ENCODE measurements around the gene PLA1A.

Gene PLA1A

DNA sequence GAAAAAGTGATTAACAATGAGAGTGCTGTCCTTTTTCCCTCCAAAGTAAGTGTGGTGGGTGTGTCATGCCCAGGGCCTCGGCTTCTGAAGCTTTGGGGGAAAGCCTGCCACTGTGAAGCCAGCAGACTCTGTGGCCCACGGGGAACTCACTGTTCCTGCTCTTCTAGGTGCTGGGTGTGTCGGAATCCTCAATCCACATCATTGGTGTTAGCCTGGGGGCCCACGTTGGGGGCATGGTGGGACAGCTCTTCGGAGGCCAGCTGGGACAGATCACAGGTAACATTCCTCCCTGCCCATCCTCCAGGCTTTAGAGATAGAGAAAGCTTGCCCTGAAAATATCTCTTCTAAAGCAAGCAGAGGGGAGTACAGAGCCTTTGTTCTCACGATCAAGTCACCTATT, 11.6 kb downstream of the PLA1A start:
- DNase-seq = no peak

DNA sequence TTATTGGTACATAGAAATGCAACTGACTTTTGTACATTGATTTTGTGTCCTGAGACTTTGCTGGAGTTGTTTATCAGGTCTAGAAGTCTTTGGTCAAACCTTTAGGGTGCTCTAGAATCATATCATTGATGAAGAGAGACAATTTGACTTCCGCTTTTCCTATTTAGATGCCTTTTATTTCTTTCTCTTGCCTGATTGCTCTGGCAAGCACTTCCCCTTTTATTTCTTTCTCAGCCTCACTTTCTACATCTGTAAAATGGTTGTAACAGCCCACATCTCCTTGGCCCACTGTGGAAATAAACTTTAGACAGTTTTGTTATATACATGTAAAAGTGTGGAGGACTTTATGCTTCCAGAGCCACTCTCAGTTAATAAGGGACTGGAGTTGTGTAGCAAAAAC, 14.0 kb downstream of the PLA1A start:
- no peak for DNase-seq

DNA sequence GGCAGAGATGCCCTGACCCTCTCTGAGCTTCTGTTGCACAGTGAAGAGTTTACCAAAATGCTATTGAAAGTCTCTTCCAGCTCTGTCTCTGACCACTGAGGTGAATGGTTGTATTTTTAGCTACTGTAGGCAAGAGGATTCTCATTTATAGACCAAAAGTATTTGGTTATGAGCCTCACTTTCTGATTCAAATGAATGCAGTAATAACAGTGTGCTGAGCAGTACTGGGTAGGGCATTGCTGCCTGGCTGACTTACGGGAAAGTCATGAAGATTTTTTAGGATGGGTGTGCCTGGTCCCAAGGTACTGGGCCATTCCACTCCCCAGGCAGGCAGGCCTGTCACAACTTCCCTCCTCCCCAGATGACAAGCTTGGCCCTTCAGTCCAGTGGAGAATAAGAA, 15.5 kb downstream of the PLA1A start:
- no peak for DNase-seq

DNA sequence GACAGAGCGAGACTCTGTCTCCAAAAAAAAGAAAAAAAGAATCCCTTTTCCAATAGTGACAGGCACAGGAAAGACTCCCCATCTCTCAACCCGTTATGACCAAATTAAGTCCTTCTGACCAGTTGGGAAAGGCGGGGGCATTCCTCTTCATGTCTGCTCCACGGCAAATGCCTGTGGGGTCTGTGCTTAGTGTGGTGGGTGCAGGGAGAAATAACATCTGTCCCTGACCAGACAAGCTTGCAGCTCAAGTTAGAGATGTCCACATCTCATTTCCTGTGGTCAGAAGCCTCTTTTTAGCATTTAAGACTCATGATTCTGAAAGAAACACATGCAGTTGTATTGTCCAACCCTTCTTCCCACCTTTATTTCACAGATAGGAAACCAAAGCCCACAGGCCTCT, 16.2 kb downstream of the PLA1A start:
- no peak for DNase-seq

DNA sequence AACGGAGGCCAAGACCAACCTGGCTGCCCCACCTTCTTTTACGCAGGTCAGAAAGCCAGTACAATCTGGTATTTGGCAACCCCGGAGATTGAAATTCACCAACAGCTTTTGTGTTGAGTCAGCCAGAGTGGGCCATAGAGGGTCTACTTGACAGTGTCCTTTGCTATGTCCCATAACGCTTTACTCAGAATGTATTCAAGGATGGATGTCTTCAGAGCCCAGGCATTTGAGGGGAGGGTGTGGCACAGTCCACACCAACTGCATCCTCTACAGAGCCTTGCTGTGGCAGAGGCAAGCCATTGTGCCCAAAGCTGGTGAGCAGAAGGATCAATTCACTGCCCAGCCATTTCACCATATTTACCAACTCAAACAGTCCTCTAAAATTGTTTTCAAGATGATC, 18.4 kb downstream of the PLA1A start:
- no peak for DNase-seq

DNA sequence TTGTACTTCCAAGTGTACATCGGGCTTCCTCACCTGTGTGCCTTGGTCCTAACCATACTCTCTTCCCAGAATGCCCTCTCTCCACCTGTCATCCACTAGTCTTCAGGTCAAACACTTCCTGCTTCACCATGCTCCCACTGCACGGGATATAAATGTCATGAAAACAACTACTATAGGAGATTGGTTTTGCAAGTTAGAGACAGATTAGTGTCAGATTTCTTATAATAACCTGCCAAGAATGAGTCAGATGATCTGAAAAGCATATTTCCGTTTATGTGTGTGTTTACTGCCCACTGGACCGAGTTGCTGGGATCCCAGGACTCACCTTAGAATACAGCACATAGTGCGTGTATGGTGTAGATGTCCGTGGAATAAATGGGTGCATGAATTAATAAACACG, 21.4 kb downstream of the PLA1A start:
- DNase-seq = no peak

DNA sequence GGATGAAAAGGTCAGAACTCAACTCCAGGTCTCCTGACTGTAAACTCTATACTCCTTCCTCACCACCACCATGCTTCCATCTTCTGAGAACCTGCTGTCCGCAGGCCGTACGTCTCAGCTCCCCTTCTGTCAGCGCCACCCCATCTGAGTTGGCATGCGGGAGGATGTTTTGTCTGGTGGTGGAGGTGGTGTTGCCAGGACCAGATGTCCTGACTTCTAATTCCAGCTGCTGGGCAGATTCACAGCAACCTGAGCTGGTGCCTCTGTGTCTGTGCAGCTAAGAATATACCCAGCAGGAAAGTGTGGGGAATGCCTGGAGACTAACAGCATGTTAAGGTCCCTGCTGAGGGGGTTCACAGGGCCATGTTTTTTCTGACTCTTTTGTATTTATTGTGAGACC, 23.2 kb downstream of the PLA1A start:
- no peak for DNase-seq

DNA sequence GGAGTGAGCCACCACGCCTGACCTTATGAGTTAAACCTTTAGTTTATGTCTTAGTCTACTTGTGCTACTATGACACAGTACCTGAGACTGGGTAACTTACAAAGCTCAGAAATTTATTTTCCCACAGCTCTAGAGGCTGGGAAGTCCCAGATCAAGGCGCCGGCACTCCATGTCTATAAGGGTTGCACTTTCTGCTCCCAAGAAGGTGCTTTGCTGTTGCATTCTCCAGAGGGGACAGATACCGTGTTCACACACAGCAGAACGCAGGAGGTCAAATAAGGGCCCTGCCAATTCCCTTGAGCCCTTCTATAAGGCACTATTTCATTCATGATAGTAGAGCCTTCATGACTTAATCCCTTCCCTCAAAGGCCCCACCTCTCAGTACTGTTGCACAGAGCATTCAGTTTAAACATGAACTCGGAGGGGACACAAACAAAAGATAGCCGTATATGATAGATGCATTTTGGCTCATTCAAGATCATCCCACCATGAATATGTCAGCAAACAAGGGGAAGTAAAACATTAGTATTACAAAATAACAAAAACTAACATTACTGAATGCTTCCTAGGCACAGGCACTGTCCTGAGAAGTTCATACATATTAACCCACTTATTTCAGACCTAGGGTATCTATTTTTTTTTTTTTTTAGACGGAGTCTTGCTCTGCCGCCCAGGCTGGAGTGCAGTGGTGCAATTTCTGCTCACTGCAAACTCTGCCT, 26.5 kb downstream of the PLA1A start:
- DNase-seq = no peak

DNA sequence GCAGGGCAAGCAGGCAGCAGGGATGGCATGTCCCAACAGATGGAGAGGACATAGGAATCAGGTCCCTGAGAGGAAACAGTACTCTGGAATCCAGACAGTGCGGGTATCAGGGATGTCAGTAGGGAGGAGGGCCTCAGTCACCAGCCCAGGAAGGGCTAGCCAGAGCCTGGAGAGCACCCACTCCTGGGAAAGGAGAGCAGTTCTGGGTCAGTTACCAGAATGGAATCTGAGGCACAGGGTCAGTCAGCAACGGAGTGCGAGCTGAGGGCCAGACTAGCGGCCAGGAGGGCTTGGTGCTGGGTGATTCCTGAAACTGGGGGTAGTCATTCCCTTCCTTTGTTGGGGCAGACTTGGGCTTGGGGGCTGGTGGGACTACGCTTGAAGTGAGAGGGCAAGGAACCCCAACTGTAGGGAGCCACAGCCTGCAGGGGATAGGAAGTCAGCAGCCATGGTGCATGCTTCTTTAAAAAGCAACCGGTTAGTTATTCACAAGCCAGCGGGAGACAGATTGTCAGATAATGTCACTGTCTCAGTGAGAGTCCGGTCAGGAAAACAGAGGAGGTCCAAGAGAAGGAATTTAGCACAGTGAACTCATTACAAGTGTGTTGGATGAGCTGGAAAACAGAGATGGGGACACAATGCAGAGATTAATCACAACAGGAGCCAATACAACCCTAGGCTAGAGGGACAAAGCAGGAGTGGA, 27.9 kb downstream of the PLA1A start:
- no peak for DNase-seq

DNA sequence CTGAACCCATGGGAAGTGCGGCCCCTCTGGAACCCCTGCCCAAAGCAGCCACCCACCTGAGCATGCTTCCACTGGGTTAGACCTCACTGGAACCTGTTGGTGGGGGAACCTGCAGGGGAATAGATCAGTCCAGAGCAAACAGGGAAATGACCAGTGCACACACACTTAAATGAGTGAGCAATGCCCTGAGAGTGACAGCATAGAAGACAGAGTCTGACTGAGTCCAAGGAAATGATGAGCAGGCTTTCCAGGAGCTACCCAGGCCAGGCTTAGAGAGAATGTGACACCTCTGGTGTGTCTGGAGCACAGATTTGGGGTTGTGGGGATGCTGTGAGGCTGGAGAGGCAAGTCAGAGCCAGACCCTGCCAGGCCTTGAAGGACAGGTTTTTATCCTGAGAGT, 28.5 kb downstream of the PLA1A start:
- no peak for DNase-seq

DNA sequence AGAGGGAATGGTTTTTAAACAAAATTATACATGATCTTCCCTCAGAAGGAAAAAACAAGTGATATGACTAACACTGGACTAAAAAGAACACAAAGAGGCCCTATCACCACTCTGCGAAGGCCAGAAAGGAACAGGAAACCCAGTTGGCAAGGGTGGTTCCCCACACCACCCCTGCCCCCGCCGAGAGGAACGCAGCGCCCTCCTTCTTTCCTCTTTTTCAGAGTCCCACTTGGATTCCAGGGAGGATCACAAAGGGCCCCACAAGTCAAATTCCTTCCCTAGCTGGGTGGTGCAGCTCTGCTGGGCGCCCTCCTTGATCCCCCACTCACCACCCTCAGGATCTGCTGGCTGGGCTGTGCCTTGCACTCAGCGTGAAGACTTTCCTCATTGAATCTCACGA, 29.8 kb downstream of the PLA1A start:
- no peak for DNase-seq

DNA sequence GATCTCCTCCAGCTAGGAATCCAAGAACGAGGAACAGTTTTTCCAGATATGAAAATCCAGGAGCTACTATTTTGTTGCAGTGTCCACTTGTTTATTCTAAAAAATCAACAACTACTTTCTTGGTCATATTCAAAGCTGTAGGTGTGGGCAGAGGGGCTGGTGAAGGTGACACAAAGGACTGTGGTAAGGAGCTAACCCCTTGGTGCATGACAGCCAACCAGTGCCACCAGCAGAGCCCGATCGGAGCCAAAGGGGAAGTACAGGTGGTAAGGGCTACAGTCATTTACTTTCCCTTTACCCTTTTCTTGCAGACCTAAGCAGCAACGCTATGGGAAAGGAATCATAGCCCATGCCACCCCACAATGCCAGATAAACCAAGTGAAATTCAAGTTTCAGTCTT, 30.7 kb downstream of the PLA1A start:
- no peak for DNase-seq

DNA sequence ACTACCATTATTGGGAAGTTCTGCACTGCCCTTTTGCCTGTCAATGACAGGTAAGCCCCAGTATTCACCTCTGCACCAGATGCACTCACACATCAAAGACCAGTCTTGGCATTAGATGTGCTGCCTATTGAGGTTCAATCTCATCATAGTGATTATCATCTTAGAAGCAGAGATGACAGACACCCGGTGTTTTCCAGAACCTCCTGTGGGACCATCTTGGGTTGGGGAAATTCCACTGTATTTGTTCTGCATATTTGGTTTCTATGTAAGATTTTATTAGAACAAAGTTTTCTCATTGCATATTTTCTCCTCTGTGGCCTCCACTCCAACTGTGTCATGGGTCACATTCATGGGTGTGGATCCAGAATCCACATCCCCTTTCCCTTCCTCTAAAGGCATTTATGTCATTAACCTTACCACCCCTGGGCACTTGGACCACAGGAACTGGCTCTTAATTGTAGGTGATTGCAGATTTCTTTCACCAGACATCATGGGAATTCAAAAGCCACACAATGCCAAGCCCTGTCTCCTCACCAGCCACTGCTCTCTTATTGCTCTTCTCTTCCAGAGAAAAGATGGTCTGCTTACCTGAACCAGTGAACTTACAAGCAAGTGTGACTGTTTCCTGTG, 31.2 kb downstream of the PLA1A start:
- DNase-seq = no peak

DNA sequence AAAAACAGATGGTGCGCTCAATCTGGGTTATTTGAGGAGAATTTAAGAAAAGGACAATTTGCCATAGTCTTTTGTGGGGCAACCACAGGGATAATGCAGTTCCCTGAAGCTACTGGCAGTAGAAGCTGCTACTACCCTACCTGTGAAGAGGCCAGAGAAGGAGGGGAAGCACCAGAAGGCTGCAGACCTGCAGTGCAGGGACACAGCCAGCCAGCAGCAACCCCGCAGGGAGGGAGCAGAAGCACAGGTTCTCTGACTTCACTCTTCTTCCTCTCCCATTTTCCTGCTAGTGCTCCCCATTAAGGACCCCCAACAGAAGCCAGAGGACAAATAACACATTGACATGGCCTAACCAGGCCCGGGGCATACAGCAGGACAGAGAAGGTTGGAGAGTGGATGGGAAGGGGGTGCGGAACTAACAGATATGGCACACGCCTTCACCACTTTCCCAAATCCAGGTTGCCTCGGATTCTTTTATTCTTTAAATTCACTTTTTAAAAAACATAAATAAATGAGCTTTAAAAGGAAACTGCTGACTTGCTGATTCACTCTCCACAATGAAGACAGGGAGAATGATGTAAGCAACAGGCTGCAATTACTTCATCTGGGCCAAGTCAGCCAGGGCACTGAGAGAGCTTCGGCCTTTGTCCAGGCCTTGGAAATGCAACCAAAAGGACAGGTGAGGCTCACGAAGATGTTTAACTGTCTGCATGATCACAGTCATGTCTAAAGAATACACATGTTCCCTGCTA, 32.6 kb downstream of the PLA1A start:
- no peak for DNase-seq

DNA sequence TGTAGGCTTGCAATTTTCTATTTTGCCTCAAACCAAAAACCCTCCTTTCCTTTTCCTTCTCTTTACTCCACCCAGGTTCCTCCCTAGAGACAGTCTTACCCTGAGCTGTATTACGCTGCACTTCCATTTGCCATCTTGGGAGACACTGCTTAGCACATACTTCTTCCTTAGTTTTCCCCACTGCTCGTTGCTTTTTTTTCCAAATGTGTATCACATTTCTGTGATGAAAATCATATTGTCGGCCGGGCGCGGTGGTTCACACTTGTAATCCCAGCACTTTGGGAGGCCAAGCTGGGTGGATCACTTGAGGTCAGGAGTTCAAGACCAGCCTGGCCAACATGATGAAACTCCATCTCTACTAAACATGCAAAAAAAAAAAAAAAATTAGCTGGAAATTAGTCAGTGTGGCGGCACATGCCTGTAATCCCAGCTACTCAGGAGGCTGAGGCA, 33.2 kb downstream of the PLA1A start:
- no peak for DNase-seq

DNA sequence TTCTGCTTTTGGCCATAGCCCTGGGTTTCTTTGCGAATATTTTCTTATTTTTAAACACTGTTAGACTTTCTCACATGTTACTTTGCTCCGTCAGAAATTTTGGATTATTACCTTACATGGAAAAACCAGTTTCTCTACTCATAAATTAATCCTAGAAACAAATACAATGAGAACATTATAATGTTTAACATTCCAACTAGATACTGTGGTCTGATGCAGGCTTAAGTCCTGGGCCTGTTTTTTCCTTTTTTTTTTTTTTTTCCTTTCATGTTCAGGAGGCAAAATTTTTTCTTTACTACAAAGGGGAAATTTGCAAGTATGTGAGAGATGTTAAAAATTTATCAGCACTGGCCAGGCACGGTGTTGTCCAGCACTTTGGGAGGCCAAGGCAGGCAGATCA, 33.8 kb downstream of the PLA1A start:
- no peak for DNase-seq

DNA sequence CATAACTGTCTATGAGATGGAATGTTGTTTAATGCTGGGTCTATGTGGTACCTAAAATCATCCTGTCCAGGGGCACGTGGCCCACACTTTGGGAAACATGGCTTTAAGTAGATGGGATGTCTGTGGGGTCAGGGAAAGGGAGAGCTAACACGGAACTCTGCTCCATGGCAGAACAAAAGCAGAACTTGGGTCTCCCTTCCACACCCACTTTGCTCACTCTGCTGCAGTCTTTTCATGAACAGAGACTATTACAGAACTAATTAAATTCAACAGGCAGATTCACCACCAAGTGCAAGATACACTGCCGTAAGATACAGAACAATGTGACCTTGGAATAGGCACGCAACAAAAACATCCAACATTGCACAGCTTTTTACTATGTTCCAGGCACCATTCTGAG, 34.5 kb downstream of the PLA1A start:
- no peak for DNase-seq

DNA sequence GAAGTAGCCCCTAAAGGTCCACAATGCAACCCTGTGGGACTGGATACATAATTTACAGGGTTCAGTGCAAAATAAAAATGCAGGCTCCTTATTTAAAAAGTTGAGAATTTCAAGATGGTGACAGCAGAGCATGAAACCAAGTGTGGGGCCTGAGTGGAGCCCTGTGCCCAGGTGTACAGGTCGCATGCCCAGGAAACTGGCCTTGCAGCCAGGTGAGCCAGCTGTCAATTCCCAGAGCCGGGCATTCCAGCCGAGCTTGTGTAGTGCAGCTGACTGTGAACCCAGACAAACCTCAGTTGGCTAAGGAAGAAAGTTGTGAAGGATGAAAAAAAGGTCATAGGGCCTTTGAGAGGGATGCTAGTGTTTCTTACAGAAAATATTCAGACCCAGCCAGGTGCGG, 35.1 kb downstream of the PLA1A start:
- no peak for DNase-seq

DNA sequence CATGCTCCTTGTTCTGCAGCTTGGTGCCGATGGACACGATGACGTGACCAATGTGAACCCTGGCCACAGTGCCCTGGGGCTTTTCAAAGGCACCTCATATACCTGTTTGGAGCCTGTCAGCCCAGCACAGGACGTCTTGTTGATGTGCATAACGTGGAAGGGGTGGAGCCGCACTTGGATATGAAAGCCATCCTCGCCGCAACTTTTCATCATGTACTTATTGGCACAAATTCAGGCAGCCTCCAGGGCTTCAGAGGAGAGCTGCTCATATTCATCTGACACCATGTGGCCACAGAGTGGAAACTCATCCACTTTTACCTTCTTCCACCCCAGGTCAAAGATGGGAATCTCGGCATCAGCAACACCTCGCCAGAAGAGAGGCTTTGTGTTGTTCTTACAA, 38.0 kb downstream of the PLA1A start:
- no peak for DNase-seq

DNA sequence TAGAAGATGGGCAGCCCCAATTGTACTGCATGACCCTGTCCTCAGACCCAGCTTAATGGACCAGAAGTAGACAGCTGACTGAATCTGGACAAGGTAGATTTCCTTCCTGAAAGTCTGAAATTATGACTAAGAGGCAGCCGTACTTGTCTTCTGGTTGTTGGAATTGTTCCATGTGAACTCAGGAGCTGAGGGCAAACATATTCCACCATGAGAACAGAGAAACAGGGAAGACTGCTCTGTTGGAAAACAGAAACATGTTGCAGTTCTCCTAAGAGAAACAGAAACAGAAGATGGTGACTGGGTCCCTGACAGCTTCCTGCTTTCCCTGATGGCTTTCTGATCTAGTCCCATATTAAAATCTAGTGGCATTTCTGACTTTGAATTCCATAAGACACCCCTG, 38.6 kb downstream of the PLA1A start:
- DNase-seq = no peak

DNA sequence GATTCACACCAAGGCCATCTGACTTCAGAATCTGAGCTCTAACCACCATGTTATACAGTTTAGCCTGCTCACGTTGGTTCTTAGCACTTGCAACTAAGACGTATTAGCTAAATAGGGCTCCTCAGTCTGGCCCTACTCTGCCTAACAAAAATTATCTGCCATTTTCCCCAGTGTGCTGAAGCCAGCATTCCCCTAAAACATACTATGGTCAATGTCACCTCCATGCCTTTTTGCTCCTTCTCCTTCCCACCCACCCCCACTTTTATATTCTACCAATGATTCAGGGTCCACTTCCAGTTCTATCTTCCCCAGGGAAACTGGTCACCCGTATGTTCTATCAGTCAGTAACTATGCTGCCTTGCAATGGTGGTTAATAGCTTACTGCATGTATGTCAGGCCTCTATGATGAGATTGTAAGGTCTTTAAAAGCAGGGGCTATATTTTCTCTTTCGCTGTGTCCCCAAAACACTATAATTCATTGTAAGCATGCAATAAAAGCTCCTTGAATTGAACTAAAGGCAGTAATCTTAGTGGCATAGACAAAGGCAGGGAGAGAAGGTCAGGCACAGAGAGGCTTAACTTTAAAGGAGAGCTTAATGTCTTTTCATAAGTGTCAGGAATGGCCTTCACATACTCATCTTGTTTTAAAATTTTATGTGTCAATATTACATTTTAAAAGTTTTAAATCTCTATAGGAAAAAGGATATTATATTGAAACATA, 39.4 kb downstream of the PLA1A start:
- DNase-seq = no peak

DNA sequence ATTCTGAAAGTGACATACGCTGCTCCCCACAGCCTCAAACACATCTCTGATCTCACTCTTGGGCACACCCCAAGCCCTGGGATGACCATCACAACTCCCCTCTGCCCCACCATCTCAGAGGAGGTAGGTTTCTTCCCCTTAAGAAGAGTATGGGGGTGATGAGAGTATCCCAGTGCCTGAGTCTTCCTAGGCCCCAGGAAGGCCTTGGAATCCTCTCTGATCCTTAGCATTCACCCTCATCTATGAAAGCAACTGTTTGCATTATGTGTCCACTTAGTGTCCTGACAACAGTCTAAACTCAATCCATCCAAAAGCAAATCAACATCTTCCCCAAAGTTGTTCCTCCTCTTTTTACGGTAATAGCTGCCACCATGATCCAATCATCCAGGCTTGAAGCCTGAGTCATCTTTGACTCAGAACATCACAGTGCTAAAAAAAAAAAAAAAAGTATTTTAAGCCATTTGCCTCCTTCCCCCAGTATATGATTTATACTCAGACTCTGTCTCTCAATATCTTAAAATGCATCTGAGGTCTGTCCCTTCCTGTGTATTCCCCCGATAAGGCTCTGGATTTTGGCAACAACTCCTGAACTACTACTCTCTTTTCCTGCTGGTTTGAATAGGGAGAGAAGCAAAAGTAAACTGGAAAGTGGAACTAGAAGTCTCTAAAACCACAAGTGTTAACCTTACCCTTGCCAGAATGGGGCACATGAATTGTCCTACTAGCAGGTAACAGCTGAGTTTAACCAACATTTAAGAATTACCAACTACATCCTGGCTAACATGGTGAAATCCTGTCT, 40.2 kb downstream of the PLA1A start:
- no peak for DNase-seq

All from NCI-H510A (cell line).